Right kidney (tissue), 1 donor: ENCODE measurements around the gene AGAP1.

Experiments used
- DNase-seq: peaks from one replicate; pipeline ENCODE4 v3.0.0-alpha.2; 2016

AGAP1 gene

GRCh38 chr2:235770909-235771820 lies 277.3 kb downstream of the AGAP1 start:
- DNase-seq: no peak

DNA sequence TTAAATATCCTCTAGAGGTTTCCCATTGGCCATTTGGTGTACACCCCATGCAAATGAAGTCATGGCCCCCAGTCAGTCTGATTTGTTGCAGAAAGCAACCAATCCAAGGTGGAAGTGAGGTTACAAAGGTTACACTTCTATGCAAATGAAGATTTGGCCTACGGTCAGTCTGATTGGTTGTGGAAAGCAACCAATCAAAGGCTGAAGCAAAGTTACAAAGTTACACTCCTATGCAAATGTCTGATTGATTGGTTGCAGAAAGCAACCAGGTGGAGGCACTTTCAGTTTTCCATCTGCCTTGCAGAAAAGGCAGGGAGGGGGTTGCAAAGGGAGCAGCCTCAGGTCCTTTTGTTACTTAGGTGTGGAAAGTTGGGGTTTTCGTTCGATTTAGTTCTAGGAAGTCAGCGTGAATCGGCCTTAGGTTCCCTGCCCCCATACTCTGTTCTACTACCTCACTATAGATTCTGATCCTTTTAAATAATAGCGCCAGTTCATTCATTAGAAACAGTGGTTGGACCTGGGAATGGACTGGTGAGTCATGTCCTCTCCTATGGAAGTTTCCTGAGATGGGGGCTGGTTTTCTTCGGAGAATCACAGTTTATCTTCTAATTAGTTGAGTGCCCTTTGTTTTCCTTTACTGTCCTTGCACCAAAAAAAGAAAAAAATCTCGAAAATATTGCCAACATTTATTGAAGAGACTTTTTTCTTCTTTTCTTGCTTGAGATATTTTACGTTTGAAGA lies 279.5 kb downstream of the AGAP1 start:
- no peak for DNase-seq

GRCh38 chr2:235774153-235774870 lies 280.5 kb downstream of the AGAP1 start:
- no peak for DNase-seq

- no peak for DNase-seq
Measured at GRCh38 chr2:235776531-235776930, 282.7 kb downstream of the AGAP1 start.

DNA sequence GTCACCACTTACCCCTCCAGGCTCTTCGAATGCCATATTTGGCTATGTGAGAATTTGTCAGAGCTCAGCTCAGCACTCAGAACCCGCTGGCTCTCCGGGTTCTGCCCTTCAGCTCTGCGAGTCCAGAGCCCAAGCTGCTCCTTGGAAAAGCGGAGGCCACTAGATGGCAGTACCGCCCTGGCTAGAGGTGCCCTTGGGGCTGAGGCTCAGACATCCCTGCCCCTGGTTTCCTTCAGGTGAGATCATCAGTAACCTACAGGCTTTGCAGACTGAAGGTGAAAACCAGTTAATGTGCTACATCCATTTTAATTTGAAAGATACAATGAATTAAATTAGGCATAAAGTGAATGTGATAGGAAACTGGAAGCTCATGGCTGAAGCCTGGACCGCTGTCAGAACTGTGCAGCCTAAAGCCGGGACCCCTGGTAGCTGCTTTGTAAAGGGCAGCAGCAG lies 285.6 kb downstream of the AGAP1 start:
- peak; percentile 65 for DNase-seq

GRCh38 chr2:235780401-235780800 lies 286.6 kb downstream of the AGAP1 start:
- DNase-seq: peak; percentile 32

DNA sequence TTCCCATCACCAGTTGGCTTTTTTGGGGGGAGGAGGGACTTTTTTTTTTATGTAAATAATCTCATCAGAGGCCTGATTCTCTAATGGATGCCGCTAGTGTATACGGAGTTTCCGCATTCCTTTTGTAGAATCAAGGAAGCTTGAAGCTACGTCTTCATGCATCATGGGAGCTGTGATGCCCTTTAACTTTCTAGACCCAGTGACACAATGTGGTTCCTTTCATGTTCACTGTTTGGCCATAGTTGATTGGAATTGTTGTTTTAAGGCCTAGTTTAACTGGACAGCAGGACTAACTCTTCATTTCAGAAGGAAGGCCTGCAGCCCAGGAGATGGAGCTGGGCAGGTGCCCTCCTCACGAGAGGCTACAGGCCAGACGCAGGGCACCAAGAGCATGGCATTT lies 287.9 kb downstream of the AGAP1 start:
- DNase-seq: no peak

- DNase-seq: no peak
Measured at GRCh38 chr2:235784788-235785187, 290.9 kb downstream of the AGAP1 start.

- no peak for DNase-seq
Measured at GRCh38 chr2:235789552-235789951, 295.7 kb downstream of the AGAP1 start.

DNA sequence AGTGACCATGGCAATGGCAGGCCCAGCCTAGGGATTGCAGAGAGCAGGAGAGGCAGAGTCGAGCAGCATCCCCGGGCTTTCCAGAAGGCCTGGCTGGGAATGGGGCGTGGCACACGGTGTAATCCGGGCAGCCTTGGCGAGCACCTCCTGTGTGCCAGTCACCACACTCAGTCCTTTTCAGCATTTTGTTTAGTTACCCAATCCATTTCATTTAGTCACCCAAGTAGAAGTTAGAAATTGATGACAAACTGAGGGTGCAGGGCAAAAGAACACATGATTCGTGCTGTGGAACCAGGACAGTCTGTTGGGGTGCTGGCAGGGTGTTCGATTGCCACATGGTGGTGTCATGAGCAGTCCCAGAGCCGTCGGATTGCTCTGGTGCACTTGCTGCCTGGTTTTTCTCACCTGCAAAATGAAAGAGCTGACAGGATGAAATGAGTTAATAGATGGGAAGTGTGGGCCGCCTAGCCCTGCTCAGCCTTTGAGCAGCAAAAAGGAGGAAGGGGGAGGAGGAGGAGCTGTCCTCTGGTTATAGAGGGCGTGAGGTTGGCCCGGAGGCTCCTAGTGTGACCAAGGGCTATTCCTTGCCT lies 299.4 kb downstream of the AGAP1 start:
- DNase-seq: no peak

GRCh38 chr2:235799281-235799680 lies 305.4 kb downstream of the AGAP1 start:
- DNase-seq: no peak

- no peak for DNase-seq
Measured at GRCh38 chr2:235802542-235802941, 308.7 kb downstream of the AGAP1 start.

DNA sequence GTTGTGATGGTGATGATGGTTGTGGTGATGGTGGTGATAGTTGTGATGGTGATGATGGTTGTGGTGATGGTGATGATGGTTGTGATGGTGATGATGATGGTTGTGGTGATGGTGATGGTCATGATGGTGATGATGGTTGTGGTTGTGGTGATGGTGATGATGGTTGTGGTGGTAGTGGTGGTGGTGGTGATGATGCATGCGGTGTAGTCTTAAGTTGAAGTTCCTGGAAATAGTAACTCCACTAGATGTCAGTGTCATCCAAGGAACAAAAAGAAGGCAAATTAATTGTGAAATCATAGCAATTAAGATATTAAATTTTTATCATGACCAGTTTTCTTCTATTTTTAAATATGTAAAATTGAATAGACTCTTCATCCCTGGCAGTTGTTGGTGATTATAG lies 309.2 kb downstream of the AGAP1 start:
- DNase-seq: no peak

DNA sequence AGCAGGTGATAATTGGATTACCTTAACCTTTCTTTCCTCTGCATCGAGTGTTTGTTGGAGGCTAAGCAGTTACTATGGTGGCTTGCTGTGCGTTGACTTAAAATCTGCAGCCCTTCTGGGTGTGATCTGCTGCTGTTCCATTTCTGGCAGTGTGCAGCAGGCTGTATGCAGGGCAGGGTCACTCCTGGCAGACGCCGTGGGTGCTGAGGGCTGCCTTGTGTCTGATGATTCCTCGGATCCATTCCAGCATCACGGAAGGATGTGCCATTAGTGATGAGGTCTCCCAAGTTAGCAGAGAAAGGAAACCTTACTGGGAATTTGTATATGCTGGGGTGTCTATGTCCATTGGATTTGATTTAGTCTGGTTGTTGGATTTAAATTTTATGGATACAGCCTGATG lies 310.8 kb downstream of the AGAP1 start:
- no peak for DNase-seq

- DNase-seq: no peak
Measured at GRCh38 chr2:235806986-235807750, 313.3 kb downstream of the AGAP1 start.

DNA sequence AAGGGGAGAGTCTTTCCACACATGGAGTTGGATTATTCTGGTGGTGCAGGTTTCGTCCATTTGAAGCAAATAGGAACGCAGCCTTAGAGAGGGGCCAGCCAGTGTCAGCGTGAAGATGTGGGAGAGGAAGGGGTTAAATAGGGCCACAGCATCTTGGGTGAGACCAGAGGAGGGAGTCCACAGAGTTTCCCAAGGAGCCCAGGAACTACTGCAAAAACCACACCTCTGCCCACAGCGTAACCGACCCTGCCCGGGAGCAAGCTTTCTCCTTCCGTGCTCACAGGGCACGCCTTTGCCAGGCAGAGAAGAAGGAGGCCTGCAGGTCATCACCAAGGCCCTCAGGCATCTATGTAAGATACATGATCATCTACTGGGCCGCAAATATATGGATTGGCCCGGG lies 314.5 kb downstream of the AGAP1 start:
- DNase-seq: no peak

- no peak for DNase-seq
Measured at GRCh38 chr2:235810252-235810651, 316.4 kb downstream of the AGAP1 start.

- no peak for DNase-seq
Measured at GRCh38 chr2:235810846-235811245, 317.0 kb downstream of the AGAP1 start.

- DNase-seq: no peak
Measured at GRCh38 chr2:235811446-235812184, 317.8 kb downstream of the AGAP1 start.

DNA sequence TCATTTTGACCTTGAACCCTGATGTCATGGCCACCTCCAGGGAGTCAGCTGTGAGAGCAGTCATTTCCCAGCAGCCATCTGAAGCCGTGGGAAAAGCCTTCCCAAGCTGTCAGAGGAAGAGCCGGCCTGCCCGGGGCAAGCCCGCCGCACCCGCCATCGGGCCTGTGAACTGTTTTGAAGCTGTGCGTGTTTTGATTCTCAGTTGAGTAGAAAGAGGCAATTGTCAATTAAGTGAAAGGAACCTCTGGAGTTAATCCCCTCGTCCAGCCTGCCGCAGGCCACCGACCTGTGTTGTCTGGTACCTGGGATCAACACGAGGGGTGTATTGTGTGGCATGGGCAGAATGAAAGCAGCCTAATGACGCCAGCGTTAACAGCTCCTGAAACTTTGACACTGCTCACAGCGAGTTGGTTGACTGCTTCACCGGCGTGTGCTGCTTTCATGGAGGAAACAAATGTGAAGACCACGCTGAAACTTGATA lies 318.4 kb downstream of the AGAP1 start:
- DNase-seq: peak; percentile 17

GRCh38 chr2:235813398-235813797 lies 319.6 kb downstream of the AGAP1 start:
- no peak for DNase-seq
